ENCODE data around the gene SMC2. TPM values are rescaled to one million over a fixed set of nuclear protein-coding genes. Genes with fewer than 3 reads are reported as not detected.

SMC2 gene
- 9.1 and 17.0 TPM in 2 replicates for total RNA-seq

GRCh38 chr9:104093647-104094533 lies at the start of gene SMC2:
Gene SMC2, plus strand, starts transcription at chr9:104094309. Its CDS starts 1,076 bp downstream, at chr9:104095385.

All from hair follicular keratinocyte (primary cell).